ENCODE measurements around the gene SUMF1.

SUMF1 gene

GRCh38 chr3:4506559-4507023, 39.5 kb upstream of the SUMF1 start:
- TF ChIP-seq CTCF (IDR thresholded peaks at IDR 0.05): no peak
- Histone ChIP-seq H3K4me3 (no peak overlapping the region), H3K9me3 (no peaks in the 10 kb centered on the region), H3K36me3 (peaks cover 0 to 3% (median 0%) of the 10 kb centered on the region in 3 donors), H3K27me3 (no peaks in the 10 kb centered on the region), H3K4me1 (peaks cover 0 to 96% (median 47%) of the 10 kb centered on the region in 4 donors), H3K27ac (peak overlapping the region; percentile 85 to 94)
- intact Hi-C loops (cut with DNase I; ENCODE audit: low total_unique reads): no loop called here
- no peak for DNase-seq

- no peak for DNase-seq
- Histone ChIP-seq H3K9me3 (no peaks in the 10 kb centered on the region), H3K36me3 (peaks cover 5 to 8% (median 6%) of the 10 kb centered on the region in 3 donors), H3K27ac (peak overlapping the region; percentile 85 to 94), H3K27me3 (no peaks in the 10 kb centered on the region), H3K4me3 (peak overlapping the region in 1 of 2 donors; percentile 45), H3K4me1 (peaks cover 0 to 90% (median 47%) of the 10 kb centered on the region in 4 donors)
- TF ChIP-seq CTCF (IDR thresholded peaks at IDR 0.05): no peak
- intact Hi-C loops (cut with DNase I; ENCODE audit: low total_unique reads): no loop called here
These were observed 38.9 kb upstream of the SUMF1 start for GRCh38 chr3:4505688-4506558.

GRCh38 chr3:4504340-4505261, 37.5 kb upstream of the SUMF1 start:
- no peak for TF ChIP-seq CTCF (IDR thresholded peaks at IDR 0.05)
- DNase-seq: no peak
- peaks cover 0 to 76% (median 45%) of the 10 kb centered on the region in 4 donors for H3K4me1 ChIP-seq
- peaks cover 5 to 17% (median 6%) of the 10 kb centered on the region in 3 donors for H3K36me3 ChIP-seq
- peak overlapping the region; percentile 85 to 94 for H3K27ac ChIP-seq
- H3K9me3 ChIP-seq: no peaks in the 10 kb centered on the region
- no peaks in the 10 kb centered on the region for H3K27me3 ChIP-seq
- intact Hi-C loops (cut with DNase I; ENCODE audit: low total_unique reads): no loop called here
- peak overlapping the region; percentile 29 to 45 for H3K4me3 ChIP-seq

- Histone ChIP-seq H3K9me3 (no peaks in the 10 kb centered on the region), H3K4me3 (no peak overlapping the region), H3K4me1 (peaks cover 0 to 72% (median 44%) of the 10 kb centered on the region in 4 donors), H3K27ac (peak overlapping the region; percentile 85 to 94), H3K36me3 (peaks cover 5 to 17% (median 6%) of the 10 kb centered on the region in 3 donors), H3K27me3 (no peaks in the 10 kb centered on the region)
- DNase-seq: no peak
- intact Hi-C loops (cut with DNase I; ENCODE audit: low total_unique reads): no loop called here
- TF ChIP-seq CTCF (IDR thresholded peaks at IDR 0.05): no peak
These were observed 36.0 kb upstream of the SUMF1 start for GRCh38 chr3:4503050-4503449.

GRCh38 chr3:4501927-4502326, 34.9 kb upstream of the SUMF1 start:
- TF ChIP-seq CTCF (IDR thresholded peaks at IDR 0.05): no peak
- no peak overlapping the region for H3K4me3 ChIP-seq
- DNase-seq: no peak
- peaks cover 5 to 17% (median 6%) of the 10 kb centered on the region in 3 donors for H3K36me3 ChIP-seq
- peaks cover 0 to 70% (median 37%) of the 10 kb centered on the region in 4 donors for H3K4me1 ChIP-seq
- no peaks in the 10 kb centered on the region for H3K27me3 ChIP-seq
- no peaks in the 10 kb centered on the region for H3K9me3 ChIP-seq
- intact Hi-C loops (cut with DNase I; ENCODE audit: low total_unique reads): no loop called here
- H3K27ac ChIP-seq: peak overlapping the region in 1 of 2 donors; percentile 94
